K562 (cell line): Measurements from ENCODE around the gene MOAP1. TPM values are rescaled to one million over a fixed set of nuclear protein-coding genes. Genes with fewer than 3 reads are reported as not detected.

Experiments
- CBFA2T3 ChIP-seq: fragments of 450-650 bp; IDR thresholded peaks from 2 replicates; pipeline ENCODE4 v1.6.1; 2017
- CBX3 ChIP-seq, 2 experiments: IDR thresholded peaks; 1 replicate in 1 of 2; 2 replicates in 1 of 2; pipeline ENCODE4 v1.6.1; 2012; ENCODE audit warnings: inconsistent platforms in 2 of 2, low read length in 2 of 2, borderline replicate concordance in 1 of 2, control low read depth in 1 of 2
- CCAR2 ChIP-seq: fragments of 200-400 bp; formaldehyde crosslinking; IDR thresholded peaks from 2 replicates; pipeline ENCODE4 v1.6.1; 2017; ENCODE audit warnings: mild to moderate bottlenecking, low read depth, low read length
- EGR1 ChIP-seq: fragments of 450-650 bp; conservative IDR thresholded peaks from 2 replicates; pipeline ENCODE4 v1.6.1; 2017; ENCODE audit warnings: mild to moderate bottlenecking
- EP300 ChIP-seq: IDR thresholded peaks from 2 replicates; pipeline ENCODE4 v1.6.1; 2012; ENCODE audit warnings: low read length, improper control_type of control experiment
- FOSL1 ChIP-seq: fragments of 200-800 bp; sonication (Bioruptor generic); conservative IDR thresholded peaks from 2 replicates; pipeline ENCODE4 v1.6.1; 2016; ENCODE audit warnings: missing genetic modification characterization, missing compliant biosample characterization
- L3MBTL2 ChIP-seq: fragments of 450-650 bp; IDR thresholded peaks from 2 replicates; pipeline ENCODE4 v1.6.1; 2016; ENCODE audit warnings: mild to moderate bottlenecking, moderate library complexity
- MED1 ChIP-seq: sonication (generic); formaldehyde crosslinking; IDR thresholded peaks from 2 replicates; pipeline ENCODE4 v1.8.1; 2023; ENCODE audit warnings: missing genetic modification reagents, borderline replicate concordance
- MEF2D ChIP-seq: conservative IDR thresholded peaks from 2 replicates; pipeline ENCODE4 v1.6.1; 2016; ENCODE audit warnings: low read depth, missing genetic modification characterization, missing compliant biosample characterization
- NRF1 ChIP-seq, 2 experiments: fragments of 450-650 bp; IDR thresholded peaks in 1 of 2; conservative IDR thresholded peaks in 1 of 2; 2 replicates each; pipeline ENCODE4 v1.6.1; 2014; ENCODE audit warnings: mild to moderate bottlenecking in 2 of 2
- PHF21A ChIP-seq: fragments of 450-650 bp; IDR thresholded peaks from 2 replicates; pipeline ENCODE4 v1.6.1; 2017; ENCODE audit warnings: low read depth, borderline replicate concordance
- RFX7 ChIP-seq: fragments of 250-450 bp; sonication (Bioruptor Pico); IDR thresholded peaks from 2 replicates; pipeline ENCODE4 v1.5.1; 2021; ENCODE audit warnings: mild to moderate bottlenecking
- RUNX1 ChIP-seq: sonication (generic); IDR thresholded peaks from 2 replicates; pipeline ENCODE4 v1.6.1; 2016; ENCODE audit warnings: antibody characterized with exemption, low read depth
- SAP30 ChIP-seq: fragments of 200-600 bp; sonication (generic); IDR thresholded peaks from 2 replicates; pipeline ENCODE4 v1.6.1; 2012; ENCODE audit warnings: borderline replicate concordance, low read depth, mild to moderate bottlenecking, moderate library complexity, low read length, control low read depth, inconsistent platforms; ENCODE audit not compliant: insufficient read depth, poor library complexity, severe bottlenecking
- SIN3A ChIP-seq, 2 experiments: fragments of 150-350 bp in 1 of 2; IDR thresholded peaks; 2 replicates each; pipeline ENCODE4 v1.6.1; 2011 to 2016; ENCODE audit warnings: borderline replicate concordance in 2 of 2, low read depth in 2 of 2, low read length in 2 of 2, mild to moderate bottlenecking in 2 of 2, moderate library complexity in 2 of 2; ENCODE audit not compliant: control insufficient read depth in 1 of 2
- SIN3B ChIP-seq: fragments of 450-650 bp; IDR thresholded peaks from 2 replicates; pipeline ENCODE4 v1.6.1; 2017; ENCODE audit warnings: low read depth, mild to moderate bottlenecking, moderate library complexity
- SMARCC2 ChIP-seq: fragments of 450-650 bp; IDR thresholded peaks from 2 replicates; pipeline ENCODE4 v1.6.1; 2017; ENCODE audit warnings: antibody characterized with exemption, moderate library complexity, mild to moderate bottlenecking, low read depth
- TBP ChIP-seq: optimal IDR thresholded peaks from 2 replicates; pipeline ENCODE3; 2011; ENCODE audit warnings: low read depth, low read length, improper control_type of control experiment
- TCF7 ChIP-seq: sonication (generic); IDR thresholded peaks from 2 replicates; pipeline ENCODE4 v1.6.1; 2016; ENCODE audit warnings: antibody characterized with exemption, borderline replicate concordance
- TCFL5 ChIP-seq: fragments of 250-450 bp; sonication (Bioruptor Pico); conservative IDR thresholded peaks from 2 replicates; pipeline ENCODE4 v1.6.1; 2021; ENCODE audit warnings: mild to moderate bottlenecking, moderate library complexity, matching md5 sums
- XRCC4 ChIP-seq: IDR thresholded peaks from one replicate; pipeline ENCODE4 v1.6.1; 2011; ENCODE audit not compliant: insufficient read depth, insufficient read length; ENCODE audit errors: extremely low read depth
- ZNF212 ChIP-seq: fragments of 450-650 bp; formaldehyde crosslinking; IDR thresholded peaks from 2 replicates; pipeline ENCODE4 v1.4.0; 2020; ENCODE audit warnings: mild to moderate bottlenecking
- ZNF584 ChIP-seq: fragments of 200-800 bp; sonication (Bioruptor generic); IDR thresholded peaks from 2 replicates; pipeline ENCODE4 v1.6.1; 2016; ENCODE audit warnings: low read depth, mild to moderate bottlenecking, missing genetic modification characterization, missing compliant biosample characterization
- ZNF76 ChIP-seq: fragments of 250-450 bp; sonication (Bioruptor Pico); IDR thresholded peaks from 2 replicates; pipeline ENCODE4 v1.4.0; 2020; ENCODE audit warnings: mild to moderate bottlenecking, moderate library complexity, borderline replicate concordance
- polyA plus RNA-seq, 8 experiments: library from polyadenylated mRNA; depleted of rRNA in 4 of 8; stranded (reverse) in 5 of 8; unstranded in 3 of 8; fragments of >200 nt; fragmentation: Nextera tagmentation in 2 of 8; fragmentation: Illumina TruSeq in 1 of 8; extraction: Ambion mirVana in 2 of 8; extraction: Trizol in 1 of 8; gene quantifications; 2 replicates each; pipeline versions ENCODE4 v1.2.1 to v1.2.3, GENCODE V29; 2011 to 2014; ENCODE audit warnings: inconsistent platforms in 1 of 8, missing spikeins in 1 of 8
- total RNA-seq, 7 experiments: library from RNA; depleted of rRNA in 6 of 7; stranded (reverse); fragments of >200 nt in 6 of 7; fragmentation: Illumina TruSeq in 2 of 7; extraction: Trizol in 2 of 7; gene quantifications; 2 replicates each; pipeline versions ENCODE4 v1.2.1 to v1.2.3, GENCODE V29; 2011 to 2021; ENCODE audit warnings: low replicate concordance in 1 of 7
- TF ChIP-seq, protein P1 (sequence below), 2 experiments: IDR thresholded peaks; 2 replicates each; pipeline ENCODE4 v1.6.1; 2012; ENCODE audit warnings: improper control_type of control experiment in 2 of 2, low read depth in 2 of 2, low read length in 2 of 2, borderline replicate concordance in 1 of 2
- TF ChIP-seq, protein P2 (sequence below): fragments of 250-450 bp; sonication (Bioruptor Pico); IDR thresholded peaks from 2 replicates; pipeline ENCODE4 v1.8.0; 2021; ENCODE audit warnings: borderline replicate concordance, mild to moderate bottlenecking, moderate library complexity; ENCODE audit not compliant: poor library complexity, severe bottlenecking
- TF ChIP-seq, protein P3 (sequence below): fragments of 450-650 bp; IDR thresholded peaks from 2 replicates; pipeline ENCODE4 v1.6.1; 2016

MOAP1 gene
- total and polyA plus RNA-seq, 9 of the 15 experiments (the other 6 are each of a cell fraction or from before 2014, with no cell fraction given), result 1.5 to 14.4 (median 6.0) TPM

DNA sequence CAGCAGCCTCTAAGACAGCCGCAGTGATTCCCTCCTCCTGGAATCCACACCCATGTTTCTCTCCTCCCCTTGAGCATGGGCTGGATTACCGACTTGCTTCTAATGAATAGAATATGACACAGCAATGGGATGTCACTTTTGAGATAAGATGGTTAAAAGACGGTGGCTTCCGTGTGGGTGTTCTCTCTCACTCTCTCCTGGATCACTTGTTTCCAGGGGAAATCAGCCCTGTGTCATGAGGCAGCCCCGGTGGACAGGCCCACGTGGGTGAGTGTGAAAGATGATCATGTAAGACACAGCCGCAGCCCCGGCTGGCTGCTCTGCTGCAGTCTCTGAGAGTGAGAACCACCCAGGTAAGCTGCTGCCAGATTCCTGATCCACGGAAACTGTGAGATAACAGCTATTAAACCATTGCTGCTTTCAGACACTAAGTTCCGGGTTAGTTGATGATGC is 10.7 kb downstream of the MOAP1 start (continued):
- TF ChIP-seq TCFL5 (no peak), ZNF212 (CRISPR knock-in tag) (no peak), FOSL1 (no peak), SIN3A (IDR thresholded peaks at IDR 0.05; ENCODE audit: borderline replicate concordance in 2 of 2, control insufficient read depth in 1 of 2, low read depth in 2 of 2, low read length in 2 of 2) (peak in 1 of 2 experiments; percentile 63; a peak in 1 of 4 replicates), CBX3 (IDR thresholded peaks at IDR 0.05; ENCODE audit: borderline replicate concordance in 1 of 2, low read length in 2 of 2) (no peak), SAP30 (no peak), CBFA2T3 (0 out of 2 replicates have a peak, but pooled peaks have one; percentile 3), SMARCC2 (no peak), NRF1 (conservative IDR thresholded peaks at IDR 0.05 in 1 of 2, IDR thresholded peaks at IDR 0.05 in 1 of 2) (peak; percentile 45 to 56), EGR1 (peak; percentile 83), CCAR2 (no peak), SIN3B (no peak), ZNF76 (CRISPR knock-in tag) (no peak), MED1 (CRISPR knock-in tag) (no peak), TCF7 (no peak), EP300 (no peak; the same call in 1 of the 2 replicates), MEF2D (no peak), RUNX1 (no peak), RFX7 (CRISPR knock-in tag) (no peak), XRCC4 (no peak), L3MBTL2 (peak; percentile 34; the same call in 1 of the 2 replicates), ZNF584 (no peak), PHF21A (no peak), TBP (no peak)
- TF ChIP-seq, protein P1, sequence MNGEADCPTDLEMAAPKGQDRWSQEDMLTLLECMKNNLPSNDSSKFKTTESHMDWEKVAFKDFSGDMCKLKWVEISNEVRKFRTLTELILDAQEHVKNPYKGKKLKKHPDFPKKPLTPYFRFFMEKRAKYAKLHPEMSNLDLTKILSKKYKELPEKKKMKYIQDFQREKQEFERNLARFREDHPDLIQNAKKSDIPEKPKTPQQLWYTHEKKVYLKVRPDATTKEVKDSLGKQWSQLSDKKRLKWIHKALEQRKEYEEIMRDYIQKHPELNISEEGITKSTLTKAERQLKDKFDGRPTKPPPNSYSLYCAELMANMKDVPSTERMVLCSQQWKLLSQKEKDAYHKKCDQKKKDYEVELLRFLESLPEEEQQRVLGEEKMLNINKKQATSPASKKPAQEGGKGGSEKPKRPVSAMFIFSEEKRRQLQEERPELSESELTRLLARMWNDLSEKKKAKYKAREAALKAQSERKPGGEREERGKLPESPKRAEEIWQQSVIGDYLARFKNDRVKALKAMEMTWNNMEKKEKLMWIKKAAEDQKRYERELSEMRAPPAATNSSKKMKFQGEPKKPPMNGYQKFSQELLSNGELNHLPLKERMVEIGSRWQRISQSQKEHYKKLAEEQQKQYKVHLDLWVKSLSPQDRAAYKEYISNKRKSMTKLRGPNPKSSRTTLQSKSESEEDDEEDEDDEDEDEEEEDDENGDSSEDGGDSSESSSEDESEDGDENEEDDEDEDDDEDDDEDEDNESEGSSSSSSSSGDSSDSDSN (IDR thresholded peaks at IDR 0.05; ENCODE audit: borderline replicate concordance in 1 of 2, low read depth in 2 of 2, low read length in 2 of 2), result no peak
- TF ChIP-seq, protein P2, sequence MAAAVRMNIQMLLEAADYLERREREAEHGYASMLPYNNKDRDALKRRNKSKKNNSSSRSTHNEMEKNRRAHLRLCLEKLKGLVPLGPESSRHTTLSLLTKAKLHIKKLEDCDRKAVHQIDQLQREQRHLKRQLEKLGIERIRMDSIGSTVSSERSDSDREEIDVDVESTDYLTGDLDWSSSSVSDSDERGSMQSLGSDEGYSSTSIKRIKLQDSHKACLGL, result no peak
- TF ChIP-seq, protein P3, sequence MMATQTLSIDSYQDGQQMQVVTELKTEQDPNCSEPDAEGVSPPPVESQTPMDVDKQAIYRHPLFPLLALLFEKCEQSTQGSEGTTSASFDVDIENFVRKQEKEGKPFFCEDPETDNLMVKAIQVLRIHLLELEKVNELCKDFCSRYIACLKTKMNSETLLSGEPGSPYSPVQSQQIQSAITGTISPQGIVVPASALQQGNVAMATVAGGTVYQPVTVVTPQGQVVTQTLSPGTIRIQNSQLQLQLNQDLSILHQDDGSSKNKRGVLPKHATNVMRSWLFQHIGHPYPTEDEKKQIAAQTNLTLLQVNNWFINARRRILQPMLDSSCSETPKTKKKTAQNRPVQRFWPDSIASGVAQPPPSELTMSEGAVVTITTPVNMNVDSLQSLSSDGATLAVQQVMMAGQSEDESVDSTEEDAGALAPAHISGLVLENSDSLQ, result peak; percentile 63
